ENCODE results near the gene SORCS2.

DNA sequence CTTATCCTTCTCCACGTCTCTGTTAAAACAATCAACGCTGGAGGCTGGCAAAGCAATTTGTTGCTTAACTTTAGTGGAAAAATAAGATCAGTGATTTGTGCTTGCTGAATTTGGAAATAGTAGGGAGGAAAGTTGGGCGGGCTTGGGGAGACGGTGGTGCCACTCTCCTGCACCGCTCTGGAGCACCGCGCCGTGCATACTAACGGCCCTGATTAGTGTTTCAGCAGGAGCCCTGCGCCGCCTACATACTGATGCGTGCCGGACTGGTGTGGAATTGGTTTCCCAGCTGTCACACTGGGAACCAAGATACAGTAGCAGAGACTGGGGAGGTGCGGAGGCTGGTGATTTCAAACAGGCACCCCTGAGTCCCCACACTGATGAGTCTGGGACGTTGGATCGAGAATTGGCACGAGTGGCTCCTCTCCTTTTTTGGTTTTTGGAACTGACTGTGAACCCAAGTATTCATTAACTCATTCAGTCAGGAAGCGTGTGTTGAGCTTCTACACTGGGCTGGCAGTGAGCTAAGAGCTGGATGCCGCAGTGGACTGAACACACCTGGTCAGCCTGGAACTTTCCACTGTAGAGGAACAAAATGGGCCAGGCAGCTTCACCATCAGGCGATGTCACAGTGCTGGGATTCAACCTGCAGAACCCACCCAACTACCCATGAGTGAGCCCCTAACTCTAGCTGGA lies 271.4 kb downstream of the SORCS2 start:
- no peak for TF ChIP-seq POLR2AphosphoS5 (IDR thresholded peaks at IDR 0.05; ENCODE audit: low read depth, low read length)
- TF ChIP-seq, protein P1, sequence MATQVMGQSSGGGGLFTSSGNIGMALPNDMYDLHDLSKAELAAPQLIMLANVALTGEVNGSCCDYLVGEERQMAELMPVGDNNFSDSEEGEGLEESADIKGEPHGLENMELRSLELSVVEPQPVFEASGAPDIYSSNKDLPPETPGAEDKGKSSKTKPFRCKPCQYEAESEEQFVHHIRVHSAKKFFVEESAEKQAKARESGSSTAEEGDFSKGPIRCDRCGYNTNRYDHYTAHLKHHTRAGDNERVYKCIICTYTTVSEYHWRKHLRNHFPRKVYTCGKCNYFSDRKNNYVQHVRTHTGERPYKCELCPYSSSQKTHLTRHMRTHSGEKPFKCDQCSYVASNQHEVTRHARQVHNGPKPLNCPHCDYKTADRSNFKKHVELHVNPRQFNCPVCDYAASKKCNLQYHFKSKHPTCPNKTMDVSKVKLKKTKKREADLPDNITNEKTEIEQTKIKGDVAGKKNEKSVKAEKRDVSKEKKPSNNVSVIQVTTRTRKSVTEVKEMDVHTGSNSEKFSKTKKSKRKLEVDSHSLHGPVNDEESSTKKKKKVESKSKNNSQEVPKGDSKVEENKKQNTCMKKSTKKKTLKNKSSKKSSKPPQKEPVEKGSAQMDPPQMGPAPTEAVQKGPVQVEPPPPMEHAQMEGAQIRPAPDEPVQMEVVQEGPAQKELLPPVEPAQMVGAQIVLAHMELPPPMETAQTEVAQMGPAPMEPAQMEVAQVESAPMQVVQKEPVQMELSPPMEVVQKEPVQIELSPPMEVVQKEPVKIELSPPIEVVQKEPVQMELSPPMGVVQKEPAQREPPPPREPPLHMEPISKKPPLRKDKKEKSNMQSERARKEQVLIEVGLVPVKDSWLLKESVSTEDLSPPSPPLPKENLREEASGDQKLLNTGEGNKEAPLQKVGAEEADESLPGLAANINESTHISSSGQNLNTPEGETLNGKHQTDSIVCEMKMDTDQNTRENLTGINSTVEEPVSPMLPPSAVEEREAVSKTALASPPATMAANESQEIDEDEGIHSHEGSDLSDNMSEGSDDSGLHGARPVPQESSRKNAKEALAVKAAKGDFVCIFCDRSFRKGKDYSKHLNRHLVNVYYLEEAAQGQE (IDR thresholded peaks at IDR 0.05; ENCODE audit: insufficient read depth in 1 of 2, low read depth in 2 of 2, low read length in 2 of 2): no peak
- TF ChIP-seq TAF1 (IDR thresholded peaks at IDR 0.05; ENCODE audit: borderline replicate concordance, insufficient read depth, low read length): no peak

Measured in PFSK-1 (cell line).